ENCODE data around the gene EPB41L2.

DNA sequence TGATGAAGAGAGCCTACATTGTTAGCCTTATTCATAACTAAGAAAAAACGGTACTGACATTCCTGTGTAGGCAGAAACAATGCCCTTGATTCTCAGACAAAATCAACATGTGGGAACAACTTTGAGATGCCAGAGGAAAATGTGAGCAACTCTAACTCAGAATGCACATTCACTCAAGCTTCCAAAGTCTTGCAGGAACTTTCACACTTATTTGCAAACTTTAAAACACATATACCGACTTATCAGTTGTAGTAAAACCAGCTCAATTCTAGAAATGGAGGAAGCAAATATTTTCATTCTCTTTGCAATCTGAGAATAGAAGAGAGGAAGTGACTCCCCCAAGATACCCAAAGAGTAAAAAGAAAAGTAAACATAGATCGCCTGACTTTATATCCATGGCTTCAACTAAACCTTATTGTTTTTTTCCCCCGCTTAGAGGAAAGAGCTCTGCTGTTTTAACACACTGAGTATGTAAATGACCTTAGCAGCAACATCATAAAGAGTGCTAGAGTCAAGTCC lies 117.6 kb downstream of the EPB41L2 start:
- TF ChIP-seq, protein P1, sequence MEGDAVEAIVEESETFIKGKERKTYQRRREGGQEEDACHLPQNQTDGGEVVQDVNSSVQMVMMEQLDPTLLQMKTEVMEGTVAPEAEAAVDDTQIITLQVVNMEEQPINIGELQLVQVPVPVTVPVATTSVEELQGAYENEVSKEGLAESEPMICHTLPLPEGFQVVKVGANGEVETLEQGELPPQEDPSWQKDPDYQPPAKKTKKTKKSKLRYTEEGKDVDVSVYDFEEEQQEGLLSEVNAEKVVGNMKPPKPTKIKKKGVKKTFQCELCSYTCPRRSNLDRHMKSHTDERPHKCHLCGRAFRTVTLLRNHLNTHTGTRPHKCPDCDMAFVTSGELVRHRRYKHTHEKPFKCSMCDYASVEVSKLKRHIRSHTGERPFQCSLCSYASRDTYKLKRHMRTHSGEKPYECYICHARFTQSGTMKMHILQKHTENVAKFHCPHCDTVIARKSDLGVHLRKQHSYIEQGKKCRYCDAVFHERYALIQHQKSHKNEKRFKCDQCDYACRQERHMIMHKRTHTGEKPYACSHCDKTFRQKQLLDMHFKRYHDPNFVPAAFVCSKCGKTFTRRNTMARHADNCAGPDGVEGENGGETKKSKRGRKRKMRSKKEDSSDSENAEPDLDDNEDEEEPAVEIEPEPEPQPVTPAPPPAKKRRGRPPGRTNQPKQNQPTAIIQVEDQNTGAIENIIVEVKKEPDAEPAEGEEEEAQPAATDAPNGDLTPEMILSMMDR (IDR thresholded peaks at IDR 0.05) = no peak
- TF ChIP-seq, protein P2, sequence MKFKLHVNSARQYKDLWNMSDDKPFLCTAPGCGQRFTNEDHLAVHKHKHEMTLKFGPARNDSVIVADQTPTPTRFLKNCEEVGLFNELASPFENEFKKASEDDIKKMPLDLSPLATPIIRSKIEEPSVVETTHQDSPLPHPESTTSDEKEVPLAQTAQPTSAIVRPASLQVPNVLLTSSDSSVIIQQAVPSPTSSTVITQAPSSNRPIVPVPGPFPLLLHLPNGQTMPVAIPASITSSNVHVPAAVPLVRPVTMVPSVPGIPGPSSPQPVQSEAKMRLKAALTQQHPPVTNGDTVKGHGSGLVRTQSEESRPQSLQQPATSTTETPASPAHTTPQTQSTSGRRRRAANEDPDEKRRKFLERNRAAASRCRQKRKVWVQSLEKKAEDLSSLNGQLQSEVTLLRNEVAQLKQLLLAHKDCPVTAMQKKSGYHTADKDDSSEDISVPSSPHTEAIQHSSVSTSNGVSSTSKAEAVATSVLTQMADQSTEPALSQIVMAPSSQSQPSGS (CRISPR knock-in tag; IDR thresholded peaks at IDR 0.05; ENCODE audit: borderline replicate concordance, low read depth) = no peak
- TF ChIP-seq, protein P3, sequence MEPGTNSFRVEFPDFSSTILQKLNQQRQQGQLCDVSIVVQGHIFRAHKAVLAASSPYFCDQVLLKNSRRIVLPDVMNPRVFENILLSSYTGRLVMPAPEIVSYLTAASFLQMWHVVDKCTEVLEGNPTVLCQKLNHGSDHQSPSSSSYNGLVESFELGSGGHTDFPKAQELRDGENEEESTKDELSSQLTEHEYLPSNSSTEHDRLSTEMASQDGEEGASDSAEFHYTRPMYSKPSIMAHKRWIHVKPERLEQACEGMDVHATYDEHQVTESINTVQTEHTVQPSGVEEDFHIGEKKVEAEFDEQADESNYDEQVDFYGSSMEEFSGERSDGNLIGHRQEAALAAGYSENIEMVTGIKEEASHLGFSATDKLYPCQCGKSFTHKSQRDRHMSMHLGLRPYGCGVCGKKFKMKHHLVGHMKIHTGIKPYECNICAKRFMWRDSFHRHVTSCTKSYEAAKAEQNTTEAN (CRISPR knock-in tag; IDR thresholded peaks at IDR 0.05) = no peak
